Activated naive CD4-positive, alpha-beta T cell treated with anti-CD3 and anti-CD28 coated beads, Interleukin-2, amount 50 U/mL, for 24 hours (primary cell): ENCODE data around the gene TGFB1.

Source experiments
- H3K27ac Mint-ChIP-seq: one replicate; pipeline ENCODE4 v1.8.0; 2021; ENCODE audit warnings: mild to moderate bottlenecking, mixed read lengths
- H3K27me3 Mint-ChIP-seq: one replicate; pipeline ENCODE4 v1.8.0; 2021; ENCODE audit warnings: mixed read lengths
- H3K36me3 Mint-ChIP-seq: one replicate; pipeline ENCODE4 v1.8.0; 2021; ENCODE audit warnings: mixed read lengths
- H3K4me1 Mint-ChIP-seq: one replicate; pipeline ENCODE4 v1.8.0; 2021; ENCODE audit warnings: mixed read lengths
- H3K4me3 Mint-ChIP-seq: one replicate; pipeline ENCODE4 v1.8.0; 2021; ENCODE audit warnings: mild to moderate bottlenecking, mixed read lengths
- H3K9me3 Mint-ChIP-seq: one replicate; pipeline ENCODE4 v1.8.0; 2021; ENCODE audit warnings: mixed read lengths

TGFB1 gene

GRCh38 chr19:41307954-41308449 is 45.7 kb downstream of the TGFB1 start:
- Mint-ChIP-seq H3K36me3 (peaks cover 11% of the 10 kb centered on the region), H3K9me3 (no peaks in the 10 kb centered on the region), H3K27me3 (no peaks in the 10 kb centered on the region), H3K4me1 (peaks cover 81% of the 10 kb centered on the region), H3K4me3 (peak overlapping the region; percentile 97), H3K27ac (peak overlapping the region; percentile 96)

GRCh38 chr19:41307090-41307875 is 46.4 kb downstream of the TGFB1 start:
- peaks cover 82% of the 10 kb centered on the region for H3K4me1 Mint-ChIP-seq
- H3K9me3 Mint-ChIP-seq, result no peaks in the 10 kb centered on the region
- peak overlapping the region; percentile 96 for H3K27ac Mint-ChIP-seq
- H3K36me3 Mint-ChIP-seq, result peaks cover 15% of the 10 kb centered on the region
- peak overlapping the region; percentile 71 for H3K4me3 Mint-ChIP-seq
- H3K27me3 Mint-ChIP-seq, result no peaks in the 10 kb centered on the region

- Mint-ChIP-seq H3K36me3 (peaks cover 15% of the 10 kb centered on the region), H3K4me1 (peaks cover 82% of the 10 kb centered on the region), H3K9me3 (no peaks in the 10 kb centered on the region), H3K27ac (peak overlapping the region; percentile 96), H3K4me3 (peak overlapping the region; percentile 71), H3K27me3 (no peaks in the 10 kb centered on the region)
Measured at GRCh38 chr19:41305927-41306793, 47.6 kb downstream of the TGFB1 start.

GRCh38 chr19:41304706-41305483 is 48.8 kb downstream of the TGFB1 start:
- Mint-ChIP-seq H3K4me3 (peak overlapping the region; percentile 62), H3K36me3 (peaks cover 10% of the 10 kb centered on the region), H3K4me1 (peaks cover 86% of the 10 kb centered on the region), H3K27me3 (no peaks in the 10 kb centered on the region), H3K9me3 (no peaks in the 10 kb centered on the region), H3K27ac (peak overlapping the region; percentile 80)

- no peaks in the 10 kb centered on the region for H3K27me3 Mint-ChIP-seq
- no peak overlapping the region for H3K4me3 Mint-ChIP-seq
Measured at GRCh38 chr19:41303954-41304353, 49.8 kb downstream of the TGFB1 start.

GRCh38 chr19:41302624-41303351 is 50.9 kb downstream of the TGFB1 start:
- H3K4me1 Mint-ChIP-seq, result peaks cover 92% of the 10 kb centered on the region
- peaks cover 12% of the 10 kb centered on the region for H3K36me3 Mint-ChIP-seq
- no peaks in the 10 kb centered on the region for H3K9me3 Mint-ChIP-seq
- peak overlapping the region; percentile 93 for H3K27ac Mint-ChIP-seq
- no peaks in the 10 kb centered on the region for H3K27me3 Mint-ChIP-seq
- peak overlapping the region; percentile 66 for H3K4me3 Mint-ChIP-seq

More at GRCh38 chr19:41303954-41304353, 49.8 kb downstream of the TGFB1 start:
- H3K36me3 Mint-ChIP-seq, result peaks cover 10% of the 10 kb centered on the region
- H3K9me3 Mint-ChIP-seq, result no peaks in the 10 kb centered on the region
- H3K27ac Mint-ChIP-seq, result peak overlapping the region; percentile 56
- H3K4me1 Mint-ChIP-seq, result peaks cover 92% of the 10 kb centered on the region

GRCh38 chr19:41300555-41300954 is 53.2 kb downstream of the TGFB1 start:
- Mint-ChIP-seq H3K36me3 (peaks cover 18% of the 10 kb centered on the region), H3K9me3 (no peaks in the 10 kb centered on the region), H3K27me3 (no peaks in the 10 kb centered on the region), H3K4me1 (peaks cover 93% of the 10 kb centered on the region), H3K27ac (peak overlapping the region; percentile 2), H3K4me3 (peak overlapping the region; percentile 3)

- Mint-ChIP-seq H3K36me3 (peaks cover 21% of the 10 kb centered on the region), H3K9me3 (no peaks in the 10 kb centered on the region), H3K27me3 (no peaks in the 10 kb centered on the region), H3K4me3 (peak overlapping the region; percentile 9), H3K27ac (peak overlapping the region; percentile 57), H3K4me1 (peaks cover 86% of the 10 kb centered on the region)
Measured at GRCh38 chr19:41299755-41300089, 54.0 kb downstream of the TGFB1 start.

GRCh38 chr19:41299046-41299754 is 54.5 kb downstream of the TGFB1 start:
- H3K27me3 Mint-ChIP-seq, result no peaks in the 10 kb centered on the region
- H3K4me1 Mint-ChIP-seq, result peaks cover 84% of the 10 kb centered on the region
- H3K36me3 Mint-ChIP-seq, result peaks cover 23% of the 10 kb centered on the region
- peak overlapping the region; percentile 57 for H3K27ac Mint-ChIP-seq
- H3K4me3 Mint-ChIP-seq, result peak overlapping the region; percentile 9
- H3K9me3 Mint-ChIP-seq, result no peaks in the 10 kb centered on the region

GRCh38 chr19:41298348-41298964 is 55.3 kb downstream of the TGFB1 start:
- Mint-ChIP-seq H3K36me3 (peaks cover 23% of the 10 kb centered on the region), H3K4me1 (peaks cover 81% of the 10 kb centered on the region), H3K27ac (peak overlapping the region; percentile 97), H3K27me3 (no peaks in the 10 kb centered on the region), H3K9me3 (no peaks in the 10 kb centered on the region), H3K4me3 (no peak overlapping the region)

- peaks cover 76% of the 10 kb centered on the region for H3K4me1 Mint-ChIP-seq
- peak overlapping the region; percentile 97 for H3K27ac Mint-ChIP-seq
- no peaks in the 10 kb centered on the region for H3K27me3 Mint-ChIP-seq
- H3K9me3 Mint-ChIP-seq, result no peaks in the 10 kb centered on the region
- peak overlapping the region; percentile 12 for H3K4me3 Mint-ChIP-seq
- peaks cover 21% of the 10 kb centered on the region for H3K36me3 Mint-ChIP-seq
Measured at GRCh38 chr19:41297628-41298347, 55.9 kb downstream of the TGFB1 start.

- peaks cover 63% of the 10 kb centered on the region for H3K4me1 Mint-ChIP-seq
- no peaks in the 10 kb centered on the region for H3K27me3 Mint-ChIP-seq
- H3K4me3 Mint-ChIP-seq, result no peak overlapping the region
- no peaks in the 10 kb centered on the region for H3K9me3 Mint-ChIP-seq
- peak overlapping the region; percentile 97 for H3K27ac Mint-ChIP-seq
- H3K36me3 Mint-ChIP-seq, result peaks cover 19% of the 10 kb centered on the region
Measured at GRCh38 chr19:41296433-41296871, 57.3 kb downstream of the TGFB1 start.

- no peak overlapping the region for H3K4me3 Mint-ChIP-seq
- H3K36me3 Mint-ChIP-seq, result peaks cover 19% of the 10 kb centered on the region
- H3K9me3 Mint-ChIP-seq, result no peaks in the 10 kb centered on the region
- peaks cover 53% of the 10 kb centered on the region for H3K4me1 Mint-ChIP-seq
- H3K27me3 Mint-ChIP-seq, result no peaks in the 10 kb centered on the region
- H3K27ac Mint-ChIP-seq, result peak overlapping the region; percentile 56
Measured at GRCh38 chr19:41295499-41295898, 58.2 kb downstream of the TGFB1 start.
